ENCODE results near the gene GSAP. TPM values are rescaled to one million over a fixed set of nuclear protein-coding genes. Genes with fewer than 3 reads are reported as not detected.

GSAP gene
- total and polyA plus RNA-seq, 2 experiments from 2014 or later: 1.7 to 3.0 TPM

GRCh38 chr7:77388055-77388641, 28.0 kb downstream of the GSAP start:
- H3K9me3 ChIP-seq (ENCODE audit: low read depth): no peaks in the 10 kb centered on the region
- TF ChIP-seq CTCF (IDR thresholded peaks at IDR 0.05; ENCODE audit: low read depth, low read length): no peak
- peaks cover 35% of the 10 kb centered on the region for H3K4me1 ChIP-seq (ENCODE audit: low read depth)
- H3K27ac ChIP-seq: peak overlapping the region; percentile 73
- no peak for DNase-seq (ENCODE audit: low read depth in 1 of 2, low spot score in 1 of 2)
- H3K27me3 ChIP-seq: no peaks in the 10 kb centered on the region
- H3K4me3 ChIP-seq: no peak overlapping the region
- no peaks in the 10 kb centered on the region for H3K36me3 ChIP-seq

DNA sequence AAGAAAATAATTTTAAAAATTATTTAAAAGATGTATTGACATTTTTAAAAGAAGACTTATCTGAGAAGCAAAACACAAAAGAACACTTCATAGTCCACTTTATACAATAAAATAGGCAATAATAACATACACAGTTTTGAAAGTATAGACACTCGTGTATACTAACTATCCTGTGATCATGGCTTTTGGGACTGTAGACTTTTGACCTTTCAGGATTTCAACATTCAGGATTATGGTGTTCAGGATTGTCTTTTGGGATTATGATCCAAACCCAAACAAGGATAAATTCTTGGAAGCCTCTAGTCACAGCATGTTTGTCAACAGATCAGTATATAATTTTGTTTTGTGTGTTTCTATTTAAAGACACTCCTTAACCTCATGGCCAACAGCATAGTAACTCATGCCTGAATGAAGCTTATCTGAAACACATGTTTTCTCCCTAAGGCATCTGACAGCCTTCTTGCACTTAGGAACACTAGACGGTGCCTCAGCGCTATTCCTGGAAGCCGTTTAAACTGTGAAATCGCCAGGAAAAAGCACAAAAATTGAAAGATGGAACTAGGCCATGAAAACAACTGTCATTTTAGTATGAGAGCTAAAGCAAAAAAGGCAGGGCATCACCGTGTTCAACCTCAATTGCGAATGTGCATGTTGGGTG, 29.9 kb downstream of the GSAP start:
- peak; percentile 16 to 42 for DNase-seq (ENCODE audit: low read depth in 1 of 2, low spot score in 1 of 2)
- Histone ChIP-seq H3K4me3 (no peak overlapping the region), H3K4me1 (ENCODE audit: low read depth) (peaks cover 35% of the 10 kb centered on the region), H3K9me3 (ENCODE audit: low read depth) (no peaks in the 10 kb centered on the region), H3K27me3 (no peaks in the 10 kb centered on the region), H3K27ac (peak overlapping the region; percentile 58), H3K36me3 (no peaks in the 10 kb centered on the region)
- no peak for TF ChIP-seq CTCF (IDR thresholded peaks at IDR 0.05; ENCODE audit: low read depth, low read length)

GRCh38 chr7:77383333-77383740, 32.8 kb downstream of the GSAP start:
- DNase-seq (ENCODE audit: low read depth in 1 of 2, low spot score in 1 of 2): peak in 1 of 2 donors; percentile 18
- H3K9me3 ChIP-seq (ENCODE audit: low read depth): no peaks in the 10 kb centered on the region

GRCh38 chr7:77382532-77382931, 33.6 kb downstream of the GSAP start:
- Histone ChIP-seq H3K27ac (no peak overlapping the region), H3K9me3 (ENCODE audit: low read depth) (no peaks in the 10 kb centered on the region), H3K27me3 (no peaks in the 10 kb centered on the region), H3K4me1 (ENCODE audit: low read depth) (peaks cover 22% of the 10 kb centered on the region), H3K4me3 (no peak overlapping the region), H3K36me3 (no peaks in the 10 kb centered on the region)
- no peak for TF ChIP-seq CTCF (IDR thresholded peaks at IDR 0.05; ENCODE audit: low read depth, low read length)
- no peak for DNase-seq (ENCODE audit: low read depth in 1 of 2, low spot score in 1 of 2)

More at GRCh38 chr7:77383333-77383740, 32.8 kb downstream of the GSAP start:
- no peak for TF ChIP-seq CTCF (IDR thresholded peaks at IDR 0.05; ENCODE audit: low read depth, low read length)
- Histone ChIP-seq H3K36me3 (no peaks in the 10 kb centered on the region), H3K4me3 (no peak overlapping the region), H3K4me1 (ENCODE audit: low read depth) (peaks cover 30% of the 10 kb centered on the region), H3K27ac (no peak overlapping the region), H3K27me3 (no peaks in the 10 kb centered on the region)

DNA sequence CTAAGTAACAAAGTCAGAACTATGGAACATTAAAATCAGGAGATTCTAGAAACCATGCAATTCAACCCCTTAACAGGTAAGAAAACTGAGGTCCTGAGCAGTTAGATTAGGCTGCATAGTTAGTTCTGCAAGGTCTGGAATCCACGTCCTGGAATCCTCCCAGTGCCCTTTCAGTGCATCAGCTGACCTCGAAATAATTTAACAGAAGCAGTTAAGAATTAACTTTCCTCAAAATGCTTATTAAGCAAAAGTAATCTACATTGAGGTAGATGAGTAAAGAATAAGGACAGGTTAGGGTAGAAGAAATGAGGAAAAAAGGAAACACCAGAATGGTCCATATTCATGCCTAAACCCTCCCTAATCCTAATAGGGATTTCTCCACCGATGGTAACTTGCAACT, 37.6 kb downstream of the GSAP start:
- Histone ChIP-seq H3K36me3 (no peaks in the 10 kb centered on the region), H3K9me3 (ENCODE audit: low read depth) (no peaks in the 10 kb centered on the region), H3K27ac (no peak overlapping the region), H3K27me3 (no peaks in the 10 kb centered on the region), H3K4me3 (no peak overlapping the region), H3K4me1 (ENCODE audit: low read depth) (no peaks in the 10 kb centered on the region)
- TF ChIP-seq CTCF (IDR thresholded peaks at IDR 0.05; ENCODE audit: low read depth, low read length): no peak
- DNase-seq (ENCODE audit: low read depth in 1 of 2, low spot score in 1 of 2): no peak
